PC-3 (cell line): Measurements from ENCODE around the gene EFCAB14.

ENCODE experiments used
- CTCF ChIP-seq: fragments of 300-600 bp; sonication (generic); conservative IDR thresholded peaks from 2 replicates; pipeline ENCODE4 v1.5.1; 2017; ENCODE audit warnings: antibody characterized with exemption, low read depth, mild to moderate bottlenecking, low read length
- EZH2 ChIP-seq: fragments of 300-600 bp; sonication (generic); IDR thresholded peaks from one replicate; pipeline ENCODE4 v1.6.1; 2017; ENCODE audit warnings: antibody characterized with exemption, mild to moderate bottlenecking, low read length; ENCODE audit not compliant: unreplicated experiment

DNA sequence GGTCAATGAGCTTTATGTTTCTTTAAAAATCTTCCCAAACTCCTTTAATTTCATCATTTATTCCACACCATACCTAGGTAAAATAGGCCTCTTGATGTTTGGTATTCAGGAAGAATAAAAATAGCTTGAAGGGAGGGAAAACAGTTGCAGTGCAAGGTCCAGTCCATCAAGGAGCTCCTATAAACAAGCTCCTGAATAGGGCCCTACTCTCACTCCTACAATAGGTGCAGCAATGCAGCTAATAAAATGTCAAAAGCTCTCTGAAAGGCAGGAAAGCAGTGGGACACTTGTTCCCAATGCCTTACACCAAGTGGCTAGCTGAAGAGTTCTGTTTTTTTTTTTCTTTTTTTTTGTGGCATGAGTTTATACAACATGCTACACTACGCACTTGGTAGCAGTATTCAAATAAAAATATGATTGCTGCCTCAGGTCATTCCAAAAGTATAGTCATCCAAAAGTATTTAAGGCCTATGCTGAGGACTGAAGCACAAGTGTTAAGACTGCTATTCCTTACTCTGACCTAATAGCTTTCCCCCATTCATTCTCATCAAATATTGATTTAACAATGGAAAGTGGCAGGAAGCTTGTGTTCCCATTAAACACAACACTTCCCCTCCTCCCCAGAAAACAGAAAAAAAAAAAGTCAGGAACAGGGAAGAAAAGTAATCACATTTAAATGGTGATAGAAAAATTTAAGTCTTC is 37.4 kb downstream of the EFCAB14 start:
- TF ChIP-seq CTCF (no peak), EZH2 (no peak)
